Left colon (tissue), 2 donors: ENCODE data around the gene GZF1. TPM values are rescaled to one million over a fixed set of nuclear protein-coding genes. Genes with fewer than 3 reads are reported as not detected.

ENCODE experiments used
- ATAC-seq: fragments of 200-7000 bp; cut with Tn5 transposase; one replicate; pipeline ENCODE4 v1.9.1; 2020; ENCODE audit warnings: mild to moderate bottlenecking, moderate library complexity
- DNase-seq, 2 donors: peaks; one replicate each; pipeline ENCODE4 v3.0.0-alpha.2; 2020
- intact Hi-C, 2 donors: fragments of 100-400 bp; cut with DNase I in 1 of 2; cut with micrococcal nuclease in 1 of 2; formaldehyde crosslinking; loops; one replicate each; pipeline versions ENCODE4 v1.11.2 to v1.14.0; 2022; cut with DNase I, micrococcal nuclease
- total RNA-seq, 2 donors: library from RNA; stranded (reverse); fragmentation: NEBNext Ultra II Directional; extraction: Animal tissue kit (Norgen Biotek cat#: 25700); gene quantifications; one replicate each; pipeline ENCODE4 v1.2.1, GENCODE V29; 2021
- donor health status: DM: no; HTN: no; CAD: no.
- donor health status: DM: yes; HTN: yes; CAD: no.

The GZF1 gene
- total RNA-seq, 2 donors from 2014 or later: 8.3 to 10.2 TPM

GRCh38 chr20:23362392-23363256 is 642 bp downstream of the GZF1 start:
- ATAC-seq: no peak
- peak in 1 of 2 donors; percentile 60 for DNase-seq
- intact Hi-C loops: loop anchor here in 1 of 2 donors (5.0 kb wide), 1 partner anchor 60 kb away; the partner anchor contains the start of gene NAPB

- intact Hi-C loops: loop anchor here in 1 of 2 donors (5.0 kb wide), 1 partner anchor 59 kb away; the partner anchor contains the start of gene NAPB
- DNase-seq (no peak), ATAC-seq (no peak)
These were observed 1.3 kb downstream of the GZF1 start for GRCh38 chr20:23363257-23363649.

- ATAC-seq (no peak), DNase-seq (no peak)
- intact Hi-C loops: no loop called here
These were observed 3.6 kb downstream of the GZF1 start for GRCh38 chr20:23365390-23366165.

GRCh38 chr20:23366384-23366783 is 4.4 kb downstream of the GZF1 start:
- intact Hi-C loops: no loop called here
- no peak for ATAC-seq
- no peak for DNase-seq

GRCh38 chr20:23367770-23368169 is 5.8 kb downstream of the GZF1 start:
- intact Hi-C loops: no loop called here
- ATAC-seq: no peak
- DNase-seq: no peak

GRCh38 chr20:23368316-23369071 is 6.5 kb downstream of the GZF1 start:
- no peak for ATAC-seq
- intact Hi-C loops: no loop called here
- no peak for DNase-seq

GRCh38 chr20:23369072-23369823 is 7.3 kb downstream of the GZF1 start:
- DNase-seq: no peak
- intact Hi-C loops: no loop called here
- ATAC-seq: no peak

- intact Hi-C loops: no loop called here
- no peak for DNase-seq
- no peak for ATAC-seq
These were observed 8.3 kb downstream of the GZF1 start for GRCh38 chr20:23370274-23370673.

- no peak for ATAC-seq
- intact Hi-C loops: no loop called here
These were observed 8.9 kb downstream of the GZF1 start for GRCh38 chr20:23370873-23371272.

GRCh38 chr20:23371496-23371895 is 9.5 kb downstream of the GZF1 start:
- intact Hi-C loops: no loop called here
- ATAC-seq: no peak
- DNase-seq: no peak

More at GRCh38 chr20:23370873-23371272, 8.9 kb downstream of the GZF1 start:
- DNase-seq: no peak

- intact Hi-C loops: no loop called here
- ATAC-seq: no peak
These were observed 12.5 kb downstream of the GZF1 start for GRCh38 chr20:23374441-23374840.

GRCh38 chr20:23375827-23376226 is 13.8 kb downstream of the GZF1 start:
- DNase-seq (no peak), ATAC-seq (no peak)
- intact Hi-C loops: no loop called here

More at GRCh38 chr20:23374441-23374840, 12.5 kb downstream of the GZF1 start:
- no peak for DNase-seq

GRCh38 chr20:23379772-23380171 is 17.8 kb downstream of the GZF1 start:
- DNase-seq (no peak), ATAC-seq (no peak)
- intact Hi-C loops: no loop called here

- intact Hi-C loops: no loop called here
- DNase-seq (no peak), ATAC-seq (no peak)
These were observed 19.9 kb downstream of the GZF1 start for GRCh38 chr20:23381876-23382275.

GRCh38 chr20:23386304-23387117 is 24.5 kb downstream of the GZF1 start:
- intact Hi-C loops: no loop called here
- peak; percentile 97 for ATAC-seq
- no peak for DNase-seq

GRCh38 chr20:23387118-23387443 is 25.1 kb downstream of the GZF1 start:
- ATAC-seq: no peak
- intact Hi-C loops: no loop called here
- no peak for DNase-seq

GRCh38 chr20:23390091-23390774 is 28.3 kb downstream of the GZF1 start:
- intact Hi-C loops: no loop called here
- no peak for DNase-seq
- ATAC-seq: no peak
